HG03095 (cell line): ENCODE data around the gene MIS18A.
A peak's percentile ranks its signal among the peaks of the same experiment; 100 is the strongest.
"Not testable (repeated sequence)": the region's sequence is repeated elsewhere in the genome, so short reads cannot be mapped to it uniquely, and the experiment has no call there.

Source experiments
- ATAC-seq: cut with Tn5 transposase; IDR thresholded peaks from one replicate; pipeline ENCODE4 v1.9.1; 2021; ENCODE audit warnings: moderate library complexity; ENCODE audit not compliant: unreplicated experiment

The MIS18A gene

DNA sequence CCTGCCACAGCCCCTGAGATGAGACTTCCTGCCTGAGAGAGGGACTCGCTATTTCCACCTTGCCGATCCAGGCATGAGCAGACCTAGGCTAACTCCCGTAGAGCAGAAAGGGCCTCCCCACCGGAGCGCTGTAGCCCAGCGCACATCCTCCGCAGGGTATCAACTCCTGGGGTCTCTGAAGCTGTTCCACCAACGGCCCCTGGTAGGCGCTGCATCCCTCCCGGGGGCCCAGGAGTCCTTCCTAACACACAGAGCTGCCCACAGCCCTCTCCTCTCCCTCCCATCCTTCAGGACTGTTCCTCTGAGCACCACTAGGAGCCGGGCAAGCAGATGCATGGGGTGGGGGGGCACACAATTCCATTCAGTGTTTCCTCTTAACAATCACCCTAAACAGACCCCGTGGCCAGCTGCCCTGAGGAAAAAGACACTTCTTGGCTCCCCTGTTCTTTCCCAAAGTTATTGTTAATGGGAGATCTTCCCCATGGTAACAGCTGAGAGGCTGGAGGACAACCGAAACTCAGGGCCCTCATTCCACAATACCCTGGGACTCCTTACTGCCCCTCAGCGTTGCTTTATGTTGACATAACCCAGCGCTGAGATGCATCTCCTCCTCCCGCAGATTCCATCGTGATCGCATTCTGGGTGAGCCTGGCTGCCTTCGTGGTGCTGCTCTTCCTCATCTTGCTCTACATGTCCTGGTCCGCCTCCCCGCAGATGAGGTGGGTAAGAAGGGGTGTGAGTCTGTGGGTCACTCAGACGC, 27.4 kb upstream of the MIS18A start:
- no peak for ATAC-seq

GRCh38 chr21:32304998-32305397, 26.1 kb upstream of the MIS18A start:
- no peak for ATAC-seq

GRCh38 chr21:32303385-32303784, 24.5 kb upstream of the MIS18A start:
- no peak for ATAC-seq

DNA sequence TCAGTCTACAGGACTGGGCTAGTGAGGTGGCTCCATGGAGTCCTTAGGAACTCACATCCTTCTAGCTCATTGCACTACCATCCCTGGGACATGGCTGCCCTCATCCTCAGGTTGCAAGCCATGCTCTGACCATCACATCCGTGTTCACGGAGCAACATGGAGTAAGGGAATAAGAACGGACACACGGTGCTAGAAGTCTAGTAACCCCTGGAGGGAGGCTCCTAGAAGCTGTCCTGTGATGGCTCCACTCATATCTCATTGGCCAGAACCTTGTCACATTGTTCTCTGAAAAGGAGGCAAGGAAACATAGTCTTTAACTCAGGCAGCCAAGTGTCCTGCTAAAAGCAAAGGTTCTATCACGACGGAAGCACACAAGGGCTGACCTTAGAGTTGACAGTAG, 23.7 kb upstream of the MIS18A start:
- ATAC-seq: no peak

- ATAC-seq: no peak
Observed at GRCh38 chr21:32301596-32301995, 22.7 kb upstream of the MIS18A start.

GRCh38 chr21:32300117-32300681, 21.4 kb upstream of the MIS18A start:
- ATAC-seq: no peak

GRCh38 chr21:32299695-32300094, 20.8 kb upstream of the MIS18A start:
- ATAC-seq: no peak

DNA sequence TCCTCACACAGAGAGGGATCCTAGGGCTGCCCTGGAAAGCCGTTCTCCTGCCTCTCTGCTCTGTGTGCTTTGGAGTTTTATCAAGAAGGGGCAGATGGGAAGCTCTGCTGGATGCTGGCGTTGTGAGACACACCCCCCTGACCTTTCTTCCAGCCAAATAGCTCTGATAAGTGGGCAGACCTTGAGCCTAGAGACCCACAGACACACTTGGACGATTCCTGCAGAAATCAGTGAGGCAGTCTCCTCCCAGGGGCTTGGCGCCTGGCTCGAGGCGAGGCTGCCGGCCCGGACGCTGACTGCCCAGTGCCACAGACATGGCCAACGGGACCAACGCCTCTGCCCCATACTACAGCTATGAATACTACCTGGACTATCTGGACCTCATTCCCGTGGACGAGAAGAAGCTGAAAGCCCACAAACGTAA, 19.8 kb upstream of the MIS18A start, which contains the start of gene MRAP:
TSS of gene MRAP (plus strand) at position 198 of the 424 bp plus-strand sequence. CDS start at position 315, 117 bp downstream.
- no peak for ATAC-seq

DNA sequence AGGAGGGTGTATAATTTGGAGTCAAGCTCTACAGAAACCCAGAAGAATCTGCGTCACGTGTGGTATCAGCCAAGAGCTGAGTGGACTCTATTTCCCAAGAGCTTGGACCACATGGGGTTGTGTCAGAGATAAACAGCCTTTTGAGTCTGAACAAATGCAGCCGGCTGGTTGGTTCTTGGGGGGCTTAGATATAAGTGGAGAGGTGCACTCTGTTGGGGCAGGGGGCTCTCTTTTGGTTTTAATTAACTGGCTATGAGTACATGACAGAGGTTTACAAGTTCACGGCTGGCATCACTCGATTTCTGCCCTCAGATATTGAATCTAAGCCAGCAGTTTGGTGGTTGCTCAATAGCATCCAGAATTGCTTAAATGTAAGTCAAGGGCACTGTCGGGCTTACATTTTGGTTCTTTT, 19.3 kb upstream of the MIS18A start:
- no peak for ATAC-seq

- ATAC-seq: no peak
Observed at GRCh38 chr21:32297449-32297848, 18.6 kb upstream of the MIS18A start.

DNA sequence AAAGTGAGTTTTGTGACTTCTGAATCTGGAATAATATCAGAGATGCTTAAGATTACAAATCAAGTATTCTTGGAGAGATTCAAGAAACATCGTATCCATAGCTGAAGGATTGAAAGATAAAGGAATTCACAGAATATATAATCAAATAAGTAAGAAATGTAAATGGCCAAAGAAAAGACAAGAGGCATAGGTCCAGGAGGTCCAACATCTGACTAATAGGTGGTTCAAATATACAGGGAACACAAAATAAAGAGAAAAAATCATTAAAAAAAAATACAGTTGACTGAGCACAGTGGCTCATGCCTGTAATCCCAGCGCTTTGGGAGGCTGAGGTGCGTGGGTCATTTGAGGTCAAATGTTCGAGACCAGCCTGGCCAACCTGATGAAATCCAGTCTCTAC, 6.6 kb upstream of the MIS18A start:
- no peak for ATAC-seq

- no peak for ATAC-seq
Observed at GRCh38 chr21:32282992-32283391, 4.1 kb upstream of the MIS18A start.

- no peak for ATAC-seq
Observed at GRCh38 chr21:32281531-32281930, 2.7 kb upstream of the MIS18A start.

DNA sequence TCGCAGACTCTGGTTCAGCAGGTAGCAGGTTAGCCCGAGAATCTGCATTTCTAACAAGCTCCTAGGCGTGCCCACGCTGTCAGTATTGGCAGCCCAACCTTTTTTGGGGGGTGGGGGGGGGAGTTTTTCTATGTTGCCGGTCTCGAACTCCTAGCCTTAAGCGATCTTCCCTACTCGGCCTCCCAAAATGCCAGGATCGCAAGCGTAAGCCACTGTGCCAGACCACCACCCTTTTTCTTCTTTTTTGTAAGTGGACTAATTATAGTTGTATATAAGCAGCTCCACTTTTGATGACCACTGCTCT, 480 bp upstream of the MIS18A start:
- ATAC-seq: peak; percentile 13

- ATAC-seq: no peak
Observed at GRCh38 chr21:32278103-32278502, 746 bp downstream of the MIS18A start.

DNA sequence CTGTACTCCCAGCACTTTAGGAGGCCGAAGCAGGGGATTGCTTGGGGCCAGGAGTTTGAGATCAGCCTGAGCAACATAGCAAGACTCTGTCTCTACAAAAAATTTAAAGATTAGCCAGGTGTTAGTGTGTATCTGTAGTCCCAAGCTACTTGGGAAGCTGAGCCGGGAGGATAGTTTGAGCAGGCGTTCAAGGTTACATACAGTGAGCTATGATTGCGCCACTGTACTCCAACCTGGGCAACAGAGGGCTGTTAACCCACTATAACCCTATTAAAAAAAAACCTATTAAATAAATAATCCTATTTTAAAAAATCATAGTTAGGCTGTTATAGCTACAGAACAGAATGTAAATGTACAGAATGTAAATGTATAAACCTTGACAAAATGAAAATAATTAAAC, 2.2 kb downstream of the MIS18A start:
- no peak for ATAC-seq

DNA sequence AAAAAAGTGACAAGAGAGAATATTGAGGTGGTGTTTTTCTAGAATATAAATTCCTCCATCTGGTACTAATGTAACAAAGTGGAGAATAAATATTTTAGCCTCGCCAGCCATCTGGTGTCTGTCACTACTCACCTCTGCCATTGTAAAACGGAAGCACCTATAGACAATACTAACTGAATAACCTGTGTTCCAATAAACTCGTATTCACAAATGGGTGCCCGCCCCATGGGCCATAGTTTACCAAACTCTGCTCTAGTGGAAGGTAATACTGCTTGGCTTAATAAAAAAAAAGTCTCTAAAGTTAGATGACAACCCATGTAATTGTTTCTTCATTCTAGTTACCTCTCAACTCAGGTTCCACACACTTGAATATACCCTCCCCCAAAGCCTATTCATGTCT, 8.1 kb downstream of the MIS18A start:
- ATAC-seq: no peak

GRCh38 chr21:32265321-32265720, 13.5 kb downstream of the MIS18A start:
- not testable (repeated sequence) for ATAC-seq

DNA sequence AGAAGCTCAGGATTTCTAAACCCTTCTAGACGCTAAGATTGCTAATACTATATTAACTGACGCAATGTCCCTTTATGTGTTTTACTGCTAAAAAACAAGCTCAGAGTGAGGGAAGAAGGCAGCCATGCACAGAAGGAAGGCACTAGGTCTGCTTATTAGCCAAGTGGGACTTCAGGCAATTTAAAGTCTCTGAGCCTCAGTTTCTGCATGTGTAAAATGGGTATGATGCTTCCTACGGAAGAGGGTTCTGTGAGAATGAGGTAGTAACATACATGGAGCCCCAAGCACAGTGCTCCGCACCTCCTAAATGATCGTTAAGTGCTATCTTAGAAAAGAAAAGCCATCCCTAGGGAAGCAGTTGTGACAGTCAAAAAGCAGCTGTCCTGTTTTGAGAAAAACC, 16.9 kb downstream of the MIS18A start:
- ATAC-seq: no peak

- no peak for ATAC-seq
Observed at GRCh38 chr21:32260130-32260529, 18.7 kb downstream of the MIS18A start.

- ATAC-seq: not testable (repeated sequence)
Observed at GRCh38 chr21:32258786-32259048, 20.1 kb downstream of the MIS18A start.

GRCh38 chr21:32257962-32258785, 20.7 kb downstream of the MIS18A start:
- peak; percentile 81 for ATAC-seq
